OCI-LY1 (cell line): ENCODE results near the gene NSDHL.

Experiments used
- EZH2 ChIP-seq: fragments of 200-600 bp; sonication (generic), shearing (Covaris generic); IDR thresholded peaks from 2 replicates; pipeline ENCODE4 v1.8.0; 2017; ENCODE audit warnings: borderline replicate concordance, mixed run types, mild to moderate bottlenecking, antibody characterized with exemption, low read length, moderate library complexity, mixed read lengths
- TF ChIP-seq, protein P1 (sequence below): fragments of 200-600 bp; sonication (generic), shearing (Covaris generic); IDR thresholded peaks from 2 replicates; pipeline ENCODE4 v1.5.1; 2017; ENCODE audit warnings: mild to moderate bottlenecking, antibody characterized with exemption, low read length, moderate library complexity, mixed read lengths

DNA sequence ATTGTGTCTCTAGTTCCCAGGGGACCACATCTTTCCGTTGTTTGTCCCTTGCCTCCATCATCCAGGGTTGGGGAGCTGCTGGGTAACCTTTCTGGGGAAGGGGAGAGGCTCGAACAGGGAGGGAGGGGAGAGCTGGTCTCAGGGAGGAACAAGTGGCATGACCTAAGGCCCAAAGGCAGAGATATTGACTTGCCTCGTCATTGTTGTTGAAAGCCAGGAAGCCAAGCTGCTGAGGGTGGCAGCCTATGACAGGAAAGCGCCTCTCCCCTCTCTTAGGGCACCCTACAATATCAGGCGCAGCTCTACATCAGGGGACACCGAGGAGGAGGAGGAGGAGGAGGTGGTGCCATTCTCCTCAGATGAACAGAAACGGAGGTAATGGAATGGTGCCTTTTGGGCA is 87.8 kb downstream of the NSDHL start:
- TF ChIP-seq, protein P1, sequence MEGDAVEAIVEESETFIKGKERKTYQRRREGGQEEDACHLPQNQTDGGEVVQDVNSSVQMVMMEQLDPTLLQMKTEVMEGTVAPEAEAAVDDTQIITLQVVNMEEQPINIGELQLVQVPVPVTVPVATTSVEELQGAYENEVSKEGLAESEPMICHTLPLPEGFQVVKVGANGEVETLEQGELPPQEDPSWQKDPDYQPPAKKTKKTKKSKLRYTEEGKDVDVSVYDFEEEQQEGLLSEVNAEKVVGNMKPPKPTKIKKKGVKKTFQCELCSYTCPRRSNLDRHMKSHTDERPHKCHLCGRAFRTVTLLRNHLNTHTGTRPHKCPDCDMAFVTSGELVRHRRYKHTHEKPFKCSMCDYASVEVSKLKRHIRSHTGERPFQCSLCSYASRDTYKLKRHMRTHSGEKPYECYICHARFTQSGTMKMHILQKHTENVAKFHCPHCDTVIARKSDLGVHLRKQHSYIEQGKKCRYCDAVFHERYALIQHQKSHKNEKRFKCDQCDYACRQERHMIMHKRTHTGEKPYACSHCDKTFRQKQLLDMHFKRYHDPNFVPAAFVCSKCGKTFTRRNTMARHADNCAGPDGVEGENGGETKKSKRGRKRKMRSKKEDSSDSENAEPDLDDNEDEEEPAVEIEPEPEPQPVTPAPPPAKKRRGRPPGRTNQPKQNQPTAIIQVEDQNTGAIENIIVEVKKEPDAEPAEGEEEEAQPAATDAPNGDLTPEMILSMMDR, result no peak
- no peak for TF ChIP-seq EZH2
